Activated naive CD4-positive, alpha-beta T cell treated with anti-CD3 and anti-CD28 coated beads, Interleukin-2, amount 50 U/mL, for 24 hours (primary cell): ENCODE data around the gene CCR6.
"Not testable (repeated sequence)": the region's sequence is repeated elsewhere in the genome, so short reads cannot be mapped to it uniquely, and the experiment has no call there.

Source experiments
- H3K27ac Mint-ChIP-seq: one replicate; pipeline ENCODE4 v1.8.0; 2021; ENCODE audit warnings: mild to moderate bottlenecking, mixed read lengths
- H3K27me3 Mint-ChIP-seq: one replicate; pipeline ENCODE4 v1.8.0; 2021; ENCODE audit warnings: mixed read lengths
- H3K36me3 Mint-ChIP-seq: one replicate; pipeline ENCODE4 v1.8.0; 2021; ENCODE audit warnings: mixed read lengths
- H3K4me1 Mint-ChIP-seq: one replicate; pipeline ENCODE4 v1.8.0; 2021; ENCODE audit warnings: mixed read lengths
- H3K4me3 Mint-ChIP-seq: one replicate; pipeline ENCODE4 v1.8.0; 2021; ENCODE audit warnings: mild to moderate bottlenecking, mixed read lengths
- H3K9me3 Mint-ChIP-seq: one replicate; pipeline ENCODE4 v1.8.0; 2021; ENCODE audit warnings: mixed read lengths

CCR6 gene

GRCh38 chr6:167187275-167187674 is 64.4 kb downstream of the CCR6 start:
- not testable (repeated sequence) for H3K4me1 Mint-ChIP-seq, H3K27me3 Mint-ChIP-seq, H3K27ac Mint-ChIP-seq, H3K36me3 Mint-ChIP-seq, H3K9me3 Mint-ChIP-seq, H3K4me3 Mint-ChIP-seq
